Hepatocyte (in vitro differentiated cells): ENCODE results near the gene CYGB. TPM values are rescaled to one million over a fixed set of nuclear protein-coding genes. Genes with fewer than 3 reads are reported as not detected.

Experiments used
- DNase-seq: peaks from one replicate; pipeline ENCODE4 v3.0.0-alpha.2; 2016; ENCODE audit warnings: low spot score
- H2AFZ ChIP-seq: fragments of 200-600 bp; sonication (generic); 2 replicates; pipeline ENCODE4 v1.6.0; 2016; ENCODE audit warnings: antibody characterized with exemption, mild to moderate bottlenecking
- H3K27ac ChIP-seq: fragments of 200-600 bp; sonication (generic); 2 replicates; pipeline ENCODE4 v1.5.1; 2016; ENCODE audit warnings: mild to moderate bottlenecking
- H3K27me3 ChIP-seq: fragments of 200-600 bp; sonication (generic); 2 replicates; pipeline ENCODE4 v1.6.1; 2016
- H3K36me3 ChIP-seq: fragments of 200-600 bp; sonication (generic); replicated peaks from 2 replicates; pipeline ENCODE4 v1.5.1; 2016; ENCODE audit warnings: low read depth; ENCODE audit not compliant: insufficient read depth
- H3K4me1 ChIP-seq: fragments of 200-600 bp; sonication (generic); 2 replicates; pipeline ENCODE4 v1.5.1; 2016; ENCODE audit warnings: mild to moderate bottlenecking, moderate library complexity; ENCODE audit not compliant: insufficient read depth
- H3K4me2 ChIP-seq: fragments of 200-600 bp; sonication (generic); 2 replicates; pipeline ENCODE4 v1.6.0; 2016
- H3K4me3 ChIP-seq: fragments of 200-600 bp; sonication (generic); 2 replicates; pipeline ENCODE4 v1.5.1; 2016; ENCODE audit warnings: mild to moderate bottlenecking
- H3K79me2 ChIP-seq: fragments of 200-600 bp; sonication (generic); 2 replicates; pipeline ENCODE4 v1.6.0; 2017; ENCODE audit warnings: mild to moderate bottlenecking
- H3K9me2 ChIP-seq: fragments of 200-600 bp; sonication (generic); replicated peaks from 2 replicates; pipeline ENCODE4 v1.6.0; 2017; ENCODE audit warnings: mild to moderate bottlenecking; ENCODE audit not compliant: insufficient read depth
- H3K9me3 ChIP-seq: fragments of 200-600 bp; sonication (generic); 2 replicates; pipeline ENCODE4 v1.5.1; 2016; ENCODE audit warnings: low read depth, mild to moderate bottlenecking
- H4K20me1 ChIP-seq: fragments of 200-600 bp; sonication (generic); 2 replicates; pipeline ENCODE4 v1.6.0; 2016; ENCODE audit warnings: mild to moderate bottlenecking; ENCODE audit not compliant: insufficient read depth, poor library complexity, severe bottlenecking
- EZH2 ChIP-seq: fragments of 200-600 bp; sonication (generic); IDR thresholded peaks from 2 replicates; pipeline ENCODE4 v1.6.1; 2016; ENCODE audit warnings: antibody characterized with exemption, mild to moderate bottlenecking, borderline replicate concordance
- EZH2phosphoT487 ChIP-seq: fragments of 200-600 bp; sonication (generic); IDR thresholded peaks from one replicate; pipeline ENCODE4 v1.6.1; 2018; ENCODE audit warnings: antibody characterized with exemption, mild to moderate bottlenecking, low read depth, moderate library complexity; ENCODE audit not compliant: unreplicated experiment, severe bottlenecking
- WGBS: methylation state at CpG from one replicate; pipeline ENCODE4 v1.1.6; 2016; ENCODE audit warnings: low lambda C conversion rate; ENCODE audit errors: missing lambda C conversion rate; 5-methylcytosine and 5-hydroxymethylcytosine counted together
- polyA plus RNA-seq: library from polyadenylated mRNA; unstranded; fragments of >200 nt; fragmentation: Nextera tagmentation; extraction: Ambion mirVana; gene quantifications from 2 replicates; pipeline ENCODE4 v1.2.1, GENCODE V29; 2016
- total RNA-seq: library from RNA; depleted of rRNA; stranded (reverse); fragments of >200 nt; gene quantifications from 2 replicates; pipeline ENCODE4 v1.2.3, GENCODE V29; 2014
- TF ChIP-seq, protein P1 (sequence below): fragments of 200-600 bp; sonication (generic); IDR thresholded peaks from 2 replicates; pipeline ENCODE4 v1.5.1; 2016; ENCODE audit warnings: antibody characterized with exemption, mild to moderate bottlenecking; ENCODE audit not compliant: poor library complexity

Gene CYGB
- total and polyA plus RNA-seq, 2 experiments from 2014 or later, result 7.8 to 13.8 TPM

DNA sequence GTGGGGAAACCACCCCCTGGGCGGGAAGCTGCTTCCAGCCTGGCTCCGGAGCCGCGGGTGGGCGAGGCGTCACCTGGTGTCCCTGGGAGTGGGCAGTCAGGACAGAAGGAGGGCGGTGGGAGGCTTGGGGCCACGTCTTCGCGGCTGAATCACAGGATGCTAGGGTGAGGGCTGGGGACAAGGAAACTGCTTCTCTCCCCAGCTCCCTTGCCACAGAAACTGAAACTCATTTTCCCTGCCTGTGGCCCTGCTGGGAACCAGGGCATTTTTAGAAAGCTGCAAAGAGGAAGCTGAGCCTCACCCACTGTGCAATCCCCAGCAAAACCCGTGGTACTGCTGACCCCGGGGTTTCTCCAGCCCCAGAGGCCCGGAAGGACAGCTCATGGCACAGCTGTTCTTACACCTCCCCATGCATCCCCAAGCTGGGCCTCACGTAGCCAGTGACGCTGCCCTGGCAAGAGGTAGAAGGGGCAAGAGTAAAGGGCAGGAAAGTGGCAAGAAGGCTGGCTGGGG is 44.5 kb downstream of the CYGB start:
- peak; percentile 61 for DNase-seq
- Histone ChIP-seq H3K9me3 (no peaks in the 10 kb centered on the region), H3K9me2 (no peaks in the 10 kb centered on the region), H3K36me3 (no peaks in the 10 kb centered on the region), H3K27ac (peak overlapping the region; percentile 40), H3K4me3 (no peak overlapping the region), H3K4me1 (peaks cover 26% of the 10 kb centered on the region), H3K4me2 (peak overlapping the region; percentile 48), H4K20me1 (no peaks in the 10 kb centered on the region), H2AFZ (no peak overlapping the region), H3K27me3 (no peaks in the 10 kb centered on the region), H3K79me2 (peaks cover 3% of the 10 kb centered on the region)
- 42% methylated on average over 15 of the region's 15 CpGs for WGBS
- TF ChIP-seq EZH2phosphoT487, result no peak
- TF ChIP-seq, protein P1, sequence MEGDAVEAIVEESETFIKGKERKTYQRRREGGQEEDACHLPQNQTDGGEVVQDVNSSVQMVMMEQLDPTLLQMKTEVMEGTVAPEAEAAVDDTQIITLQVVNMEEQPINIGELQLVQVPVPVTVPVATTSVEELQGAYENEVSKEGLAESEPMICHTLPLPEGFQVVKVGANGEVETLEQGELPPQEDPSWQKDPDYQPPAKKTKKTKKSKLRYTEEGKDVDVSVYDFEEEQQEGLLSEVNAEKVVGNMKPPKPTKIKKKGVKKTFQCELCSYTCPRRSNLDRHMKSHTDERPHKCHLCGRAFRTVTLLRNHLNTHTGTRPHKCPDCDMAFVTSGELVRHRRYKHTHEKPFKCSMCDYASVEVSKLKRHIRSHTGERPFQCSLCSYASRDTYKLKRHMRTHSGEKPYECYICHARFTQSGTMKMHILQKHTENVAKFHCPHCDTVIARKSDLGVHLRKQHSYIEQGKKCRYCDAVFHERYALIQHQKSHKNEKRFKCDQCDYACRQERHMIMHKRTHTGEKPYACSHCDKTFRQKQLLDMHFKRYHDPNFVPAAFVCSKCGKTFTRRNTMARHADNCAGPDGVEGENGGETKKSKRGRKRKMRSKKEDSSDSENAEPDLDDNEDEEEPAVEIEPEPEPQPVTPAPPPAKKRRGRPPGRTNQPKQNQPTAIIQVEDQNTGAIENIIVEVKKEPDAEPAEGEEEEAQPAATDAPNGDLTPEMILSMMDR, result no peak
- TF ChIP-seq EZH2, result no peak

- no peaks in the 10 kb centered on the region for H3K27me3 ChIP-seq
- no peaks in the 10 kb centered on the region for H3K36me3 ChIP-seq
- 83% methylated on average over 9 of the region's 11 CpGs for WGBS
- H3K9me2 ChIP-seq, result no peaks in the 10 kb centered on the region
- peak overlapping the region; percentile 48 for H3K4me2 ChIP-seq
- H3K27ac ChIP-seq, result peak overlapping the region; percentile 40
- H4K20me1 ChIP-seq, result no peaks in the 10 kb centered on the region
- peaks cover 21% of the 10 kb centered on the region for H3K4me1 ChIP-seq
- no peak overlapping the region for H2AFZ ChIP-seq
- TF ChIP-seq EZH2, result no peak
- no peak for TF ChIP-seq EZH2phosphoT487
- TF ChIP-seq, protein P1, result no peak
- no peak overlapping the region for H3K4me3 ChIP-seq
- DNase-seq, result no peak
- H3K79me2 ChIP-seq, result peaks cover under 1% of the 10 kb centered on the region
- H3K9me3 ChIP-seq, result no peaks in the 10 kb centered on the region
Measured at GRCh38 chr17:76492123-76492988, 45.2 kb downstream of the CYGB start.

- peaks cover 21% of the 10 kb centered on the region for H3K4me1 ChIP-seq
- DNase-seq, result no peak
- TF ChIP-seq EZH2phosphoT487 (no peak), EZH2 (no peak)
- TF ChIP-seq, protein P1, result no peak
- H3K36me3 ChIP-seq, result no peaks in the 10 kb centered on the region
- H3K4me2 ChIP-seq, result no peak overlapping the region
- 94% methylated on average over 17 of the region's 17 CpGs for WGBS
- H3K9me3 ChIP-seq, result no peaks in the 10 kb centered on the region
- H3K79me2 ChIP-seq, result no peaks in the 10 kb centered on the region
- H2AFZ ChIP-seq, result no peak overlapping the region
- no peaks in the 10 kb centered on the region for H3K27me3 ChIP-seq
- no peak overlapping the region for H3K4me3 ChIP-seq
- no peaks in the 10 kb centered on the region for H4K20me1 ChIP-seq
- H3K9me2 ChIP-seq, result no peaks in the 10 kb centered on the region
- H3K27ac ChIP-seq, result no peak overlapping the region
Measured at GRCh38 chr17:76491271-76492122, 46.0 kb downstream of the CYGB start.
